ENCODE results near the gene TMEM62.
A peak's percentile ranks its signal among the peaks of the same experiment; 100 is the strongest.
"Not testable (repeated sequence)": the region's sequence is repeated elsewhere in the genome, so short reads cannot be mapped to it uniquely, and the experiment has no call there.

The TMEM62 gene

GRCh38 chr15:43184407-43185124 lies 51.2 kb downstream of the TMEM62 start:
- DNase-seq: no peak

DNA sequence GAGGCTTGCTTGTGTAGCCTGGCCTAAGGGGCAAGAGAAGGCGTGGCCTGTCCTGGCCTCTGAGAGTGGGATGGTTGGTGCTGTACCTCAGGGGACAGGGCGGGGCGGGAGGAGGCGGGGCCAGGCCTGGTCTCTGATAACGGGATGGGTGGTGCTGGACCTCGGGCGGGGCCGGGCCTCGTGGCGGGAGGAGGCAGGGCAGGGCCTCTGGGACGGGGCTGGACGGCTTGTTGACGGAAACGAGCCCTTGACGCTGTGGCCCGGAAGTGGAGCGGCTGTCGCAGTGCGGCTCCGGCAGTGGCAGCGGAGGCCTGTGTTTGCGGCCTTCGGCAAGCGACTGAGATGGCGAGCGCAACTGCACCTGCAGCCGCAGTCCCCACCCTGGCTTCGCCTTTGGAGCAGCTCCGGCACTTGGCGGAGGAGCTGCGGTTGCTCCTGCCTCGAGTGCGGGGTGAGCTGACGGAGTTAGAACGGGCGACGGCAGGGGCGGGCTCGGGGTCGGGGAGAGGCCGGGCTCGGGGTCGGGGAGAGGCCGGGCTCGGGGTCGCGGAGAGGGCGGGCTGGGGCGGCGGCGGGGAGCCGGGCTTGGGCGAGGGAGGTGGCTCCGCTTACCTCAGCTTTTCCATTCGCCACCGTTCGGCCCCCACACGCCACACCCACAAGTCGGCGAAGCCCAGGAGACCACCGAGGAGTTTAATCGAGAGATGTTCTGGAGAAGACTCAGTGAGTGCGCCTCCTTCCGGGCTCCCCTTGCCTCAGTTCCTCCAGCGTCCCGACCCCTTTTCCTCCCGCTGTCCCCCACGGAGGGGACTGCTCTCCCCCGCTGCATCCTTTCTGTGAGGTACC lies 52.0 kb downstream of the TMEM62 start, which contains the start of gene CCNDBP1:
TSS of gene CCNDBP1 (plus strand) at position 247 of the 846 bp plus-strand sequence. CDS start at position 343, 96 bp downstream.
- DNase-seq: peak; percentile 83

DNA sequence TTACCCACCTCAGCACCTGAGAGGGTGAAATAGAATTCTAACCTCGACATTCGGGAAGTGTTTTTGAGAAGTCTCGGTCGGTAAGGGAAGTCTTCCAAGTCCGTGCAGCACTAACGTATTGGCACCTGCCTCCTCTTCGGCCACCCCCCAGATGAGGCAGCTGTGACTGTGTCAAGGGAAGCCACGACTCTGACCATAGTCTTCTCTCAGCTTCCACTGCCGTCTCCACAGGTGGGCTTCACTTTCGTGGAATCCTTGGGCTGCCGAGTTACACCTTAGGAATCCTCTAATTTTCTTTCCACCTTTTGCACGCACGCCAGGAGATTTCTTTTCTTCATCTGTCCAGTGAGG lies 52.6 kb downstream of the TMEM62 start:
- no peak for DNase-seq

DNA sequence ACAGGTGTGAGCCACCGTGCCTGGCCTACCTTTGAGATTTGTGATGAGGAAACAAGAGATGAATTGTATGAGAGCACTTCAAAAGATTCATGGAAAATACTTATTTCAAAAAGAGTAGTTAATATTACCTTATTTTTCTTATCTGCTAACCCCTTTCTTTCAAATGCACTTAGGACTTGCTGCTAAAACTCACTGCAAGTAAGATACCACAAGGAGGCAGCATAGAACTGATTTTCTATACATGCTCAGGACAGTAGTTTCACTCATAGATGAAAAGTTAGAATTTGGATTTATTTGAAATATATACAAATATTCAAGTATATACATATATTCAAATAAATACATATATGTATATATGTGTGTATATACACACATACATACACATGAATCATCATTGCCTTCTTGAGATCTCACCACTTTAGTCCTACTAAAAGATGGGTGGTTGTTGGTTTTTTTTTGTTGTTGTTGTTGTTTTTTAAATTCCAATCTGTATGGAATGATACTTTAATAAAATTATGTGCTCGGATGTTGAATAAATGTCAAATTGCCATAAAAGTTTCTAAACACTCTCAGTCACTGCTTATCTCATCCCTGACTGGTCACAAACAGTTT lies 54.3 kb downstream of the TMEM62 start:
- no peak for DNase-seq

DNA sequence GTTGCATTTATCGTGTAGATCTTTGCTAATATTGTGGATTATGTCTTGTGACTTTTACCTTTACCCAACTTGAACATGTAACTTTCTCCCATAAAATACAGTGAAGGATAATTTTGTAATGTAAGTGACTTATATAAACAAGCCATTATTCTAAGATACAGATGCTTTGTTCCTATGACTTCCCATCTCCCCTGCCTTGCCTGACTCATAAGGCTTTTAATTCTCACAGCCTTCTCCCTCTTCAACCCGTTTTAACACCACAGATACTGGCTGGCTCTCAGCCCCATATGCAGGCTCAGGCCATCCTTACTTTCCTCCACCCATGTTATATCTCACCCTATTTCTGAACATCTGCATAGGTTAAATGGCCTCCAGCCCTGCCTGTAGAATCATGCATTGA lies 55.9 kb downstream of the TMEM62 start:
- no peak for DNase-seq

- no peak for DNase-seq
These were observed 56.8 kb downstream of the TMEM62 start for GRCh38 chr15:43190178-43190577.

DNA sequence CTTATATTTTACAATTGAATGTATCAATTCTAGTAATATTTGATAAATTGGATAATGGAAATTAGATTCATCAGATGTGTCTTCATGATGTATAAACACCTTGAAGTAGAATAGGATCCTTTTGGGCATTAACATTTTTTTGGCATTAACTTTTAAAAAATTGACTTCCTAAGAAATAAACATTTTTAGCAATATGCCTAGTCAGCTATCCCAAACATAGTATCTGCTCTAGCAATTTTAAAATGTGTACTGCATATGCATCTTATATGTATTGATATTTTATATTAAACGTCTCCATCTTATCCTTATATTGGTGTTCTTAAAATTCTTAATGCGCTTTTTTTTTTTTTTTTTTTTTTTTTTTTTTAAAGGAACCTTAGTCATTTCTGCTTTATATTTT lies 60.3 kb downstream of the TMEM62 start:
- DNase-seq: no peak

GRCh38 chr15:43194795-43195194 lies 61.4 kb downstream of the TMEM62 start:
- DNase-seq: no peak

DNA sequence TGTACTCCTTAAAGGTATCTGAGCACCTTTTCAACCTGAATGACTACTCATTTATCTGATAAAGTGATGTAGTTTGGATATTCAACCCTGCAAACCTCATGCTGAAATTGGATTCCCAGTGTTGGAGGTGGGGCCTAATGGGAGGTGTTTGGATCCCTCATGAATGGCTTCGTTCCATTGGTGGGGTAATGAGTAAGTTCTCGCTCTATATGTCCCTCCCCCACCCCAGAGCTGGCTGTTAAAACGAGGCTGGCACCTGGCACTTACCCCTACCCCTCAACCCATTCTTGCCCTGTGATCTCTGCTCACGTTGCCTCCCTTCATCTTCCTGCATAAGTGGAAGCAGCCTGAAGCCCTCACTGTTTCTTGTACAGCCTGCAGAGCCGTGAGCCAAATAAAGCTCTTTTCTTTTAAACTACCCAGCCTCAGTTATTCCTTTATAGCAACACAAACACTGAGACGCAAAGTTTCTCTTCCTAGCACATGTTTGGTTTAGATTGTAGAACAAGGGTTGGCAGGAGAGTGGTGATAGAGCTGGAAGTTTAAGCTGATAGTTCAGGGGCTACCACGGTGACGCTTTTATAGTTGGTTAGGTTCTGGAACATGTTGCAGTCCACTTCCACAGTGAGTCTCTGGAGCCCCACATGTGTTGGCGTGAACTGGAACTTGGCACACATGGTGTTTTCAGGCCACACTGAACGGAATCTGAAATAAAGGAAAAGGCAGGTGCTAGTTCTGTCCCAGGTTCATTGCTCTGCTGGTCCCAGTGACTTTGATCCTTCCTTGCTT lies 63.6 kb downstream of the TMEM62 start:
- no peak for DNase-seq

DNA sequence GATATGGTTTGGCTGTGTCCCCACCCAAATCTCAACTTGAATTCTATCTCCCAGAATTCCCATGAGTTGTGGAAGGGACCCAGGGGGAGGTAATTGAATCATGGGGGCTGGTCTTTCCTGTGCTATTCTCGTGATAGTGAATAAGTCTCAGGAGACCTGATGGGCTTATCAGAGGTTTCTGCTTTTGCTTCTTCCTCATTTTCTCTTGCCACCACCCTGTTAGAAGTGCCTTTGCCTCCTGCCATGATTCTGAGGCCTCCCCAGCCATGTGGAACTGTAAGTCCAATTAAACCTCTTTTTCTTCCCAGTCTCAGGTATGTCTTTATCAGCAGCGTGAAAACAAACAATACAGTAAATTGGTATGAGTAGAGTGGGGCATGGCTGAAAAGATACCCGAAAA lies 64.4 kb downstream of the TMEM62 start:
- DNase-seq: not testable (repeated sequence)

- not testable (repeated sequence) for DNase-seq
These were observed 65.2 kb downstream of the TMEM62 start for GRCh38 chr15:43198556-43198955.

GRCh38 chr15:43198992-43199391 lies 65.6 kb downstream of the TMEM62 start:
- DNase-seq: no peak

DNA sequence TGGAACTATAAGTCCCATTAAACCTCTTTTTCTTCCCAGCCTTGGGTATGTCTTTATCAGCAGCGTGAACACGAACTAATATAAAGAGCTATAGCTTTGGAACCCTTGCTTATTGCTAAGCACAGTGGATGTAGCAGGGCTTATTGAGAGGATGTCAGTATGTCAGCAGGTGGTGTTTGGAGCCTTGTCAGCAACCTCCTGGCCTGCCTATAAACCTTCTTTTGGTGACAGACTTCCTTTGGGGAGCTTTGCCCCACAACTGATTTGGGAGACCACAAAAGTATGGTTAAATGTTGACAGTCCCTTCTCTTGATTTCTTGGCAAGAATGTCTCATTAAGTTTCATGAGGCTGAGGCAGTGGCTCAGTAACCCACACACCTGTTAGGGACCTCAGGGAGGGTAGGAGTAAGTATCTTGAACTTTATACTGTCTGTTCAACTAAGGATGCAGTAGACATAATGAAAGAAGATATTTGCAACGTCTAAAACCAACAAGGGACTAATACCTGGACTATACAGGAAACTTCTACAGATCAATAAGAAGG lies 66.6 kb downstream of the TMEM62 start:
- DNase-seq: no peak

- DNase-seq: no peak
These were observed 70.9 kb downstream of the TMEM62 start for GRCh38 chr15:43204016-43204901.

GRCh38 chr15:43206054-43206453 lies 72.7 kb downstream of the TMEM62 start:
- DNase-seq: no peak

- DNase-seq: no peak
These were observed 73.6 kb downstream of the TMEM62 start for GRCh38 chr15:43207024-43207423.

GRCh38 chr15:43208052-43209002 lies 74.9 kb downstream of the TMEM62 start:
- no peak for DNase-seq

- no peak for DNase-seq
These were observed 75.9 kb downstream of the TMEM62 start for GRCh38 chr15:43209059-43209824.

GRCh38 chr15:43210172-43210745 lies 76.9 kb downstream of the TMEM62 start:
- no peak for DNase-seq
